IMR-90 (cell line): Measurements from ENCODE around the gene COMMD1.

Experiments used
- BHLHE40 ChIP-seq: fragments of 150-350 bp; IDR thresholded peaks from 2 replicates; pipeline ENCODE4 v1.6.1; 2016; ENCODE audit warnings: mild to moderate bottlenecking, low read depth, low read length
- CTCF ChIP-seq: conservative IDR thresholded peaks from 2 replicates; pipeline ENCODE4 v1.5.1; 2012; ENCODE audit warnings: mild to moderate bottlenecking, low read depth, low read length, improper control_type of control experiment
- POLR2A ChIP-seq: IDR thresholded peaks from 2 replicates; pipeline ENCODE4 v1.6.1; 2012; ENCODE audit warnings: mild to moderate bottlenecking, low read depth, low read length
- RAD21 ChIP-seq: IDR thresholded peaks from 2 replicates; pipeline ENCODE4 v1.6.1; 2012; ENCODE audit warnings: low read length, improper control_type of control experiment

- TF ChIP-seq CTCF (no peak), POLR2A (no peak), RAD21 (no peak), BHLHE40 (no peak)
These were observed 139.6 kb downstream of the COMMD1 start for GRCh38 chr2:62045017-62045543.
